ENCODE measurements around the gene SH3PXD2B. TPM values are rescaled to one million over a fixed set of nuclear protein-coding genes. Genes with fewer than 3 reads are reported as not detected.

Gene SH3PXD2B
- total RNA-seq, 2 donors from 2014 or later: 12.2 to 13.2 TPM

- H3K36me3 ChIP-seq: no peaks in the 10 kb centered on the region
- DNase-seq: no peak
- no peak overlapping the region for H3K27ac ChIP-seq
- H3K4me3 ChIP-seq: no peak overlapping the region
- peaks cover 3% of the 10 kb centered on the region for H3K4me1 ChIP-seq
- no peak for TF ChIP-seq CTCF (IDR thresholded peaks at IDR 0.05)
- intact Hi-C loops (cut with DNase I): no loop called here
- no peaks in the 10 kb centered on the region for H3K9me3 ChIP-seq
- no peak overlapping the region for H3K9ac ChIP-seq (ENCODE audit: low read depth in 2 of 2, low read length in 2 of 2)
- no peaks in the 10 kb centered on the region for H3K27me3 ChIP-seq
Measured at GRCh38 chr5:172447646-172448365, 6.5 kb downstream of the SH3PXD2B start.

GRCh38 chr5:172446336-172447051 lies 7.8 kb downstream of the SH3PXD2B start:
- no peak overlapping the region for H3K27ac ChIP-seq
- H3K4me3 ChIP-seq: no peak overlapping the region
- H3K9ac ChIP-seq (ENCODE audit: low read depth in 2 of 2, low read length in 2 of 2): peak overlapping the region in 1 of 2 donors; percentile 21
- H3K9me3 ChIP-seq: no peaks in the 10 kb centered on the region
- H3K36me3 ChIP-seq: no peaks in the 10 kb centered on the region
- no peaks in the 10 kb centered on the region for H3K27me3 ChIP-seq
- peaks cover 3% of the 10 kb centered on the region for H3K4me1 ChIP-seq
- no peak for TF ChIP-seq CTCF (IDR thresholded peaks at IDR 0.05)
- no peak for DNase-seq
- intact Hi-C loops (cut with DNase I): no loop called here

- Histone ChIP-seq H3K9me3 (no peaks in the 10 kb centered on the region), H3K4me1 (peaks cover 3% of the 10 kb centered on the region), H3K4me3 (no peak overlapping the region), H3K9ac (ENCODE audit: low read depth in 2 of 2, low read length in 2 of 2) (no peak overlapping the region), H3K36me3 (no peaks in the 10 kb centered on the region), H3K27me3 (no peaks in the 10 kb centered on the region), H3K27ac (no peak overlapping the region)
- intact Hi-C loops (cut with DNase I): no loop called here
- no peak for TF ChIP-seq CTCF (IDR thresholded peaks at IDR 0.05)
- no peak for DNase-seq
Measured at GRCh38 chr5:172445866-172446265, 8.5 kb downstream of the SH3PXD2B start.

GRCh38 chr5:172444626-172445365 lies 9.5 kb downstream of the SH3PXD2B start:
- Histone ChIP-seq H3K36me3 (no peaks in the 10 kb centered on the region), H3K9me3 (no peaks in the 10 kb centered on the region), H3K27ac (no peak overlapping the region), H3K4me3 (no peak overlapping the region), H3K9ac (ENCODE audit: low read depth in 2 of 2, low read length in 2 of 2) (no peak overlapping the region), H3K27me3 (no peaks in the 10 kb centered on the region), H3K4me1 (peaks cover 3% of the 10 kb centered on the region)
- DNase-seq: no peak
- intact Hi-C loops (cut with DNase I): no loop called here
- TF ChIP-seq CTCF (IDR thresholded peaks at IDR 0.05): no peak

GRCh38 chr5:172444110-172444510 lies 10.2 kb downstream of the SH3PXD2B start:
- Histone ChIP-seq H3K27ac (peak overlapping the region; percentile 22), H3K36me3 (no peaks in the 10 kb centered on the region), H3K4me1 (peaks cover 3% of the 10 kb centered on the region), H3K27me3 (no peaks in the 10 kb centered on the region), H3K9me3 (no peaks in the 10 kb centered on the region), H3K4me3 (no peak overlapping the region), H3K9ac (ENCODE audit: low read depth in 2 of 2, low read length in 2 of 2) (peak overlapping the region in 1 of 2 donors; percentile 21)
- no peak for DNase-seq
- TF ChIP-seq CTCF (IDR thresholded peaks at IDR 0.05): no peak
- intact Hi-C loops (cut with DNase I): no loop called here
